ENCODE measurements around the gene KRTAP4-8. TPM values are rescaled to one million over a fixed set of nuclear protein-coding genes. Genes with fewer than 3 reads are reported as not detected.

KRTAP4-8 gene
- total RNA-seq, 1 donor from 2014 or later: not detected

DNA sequence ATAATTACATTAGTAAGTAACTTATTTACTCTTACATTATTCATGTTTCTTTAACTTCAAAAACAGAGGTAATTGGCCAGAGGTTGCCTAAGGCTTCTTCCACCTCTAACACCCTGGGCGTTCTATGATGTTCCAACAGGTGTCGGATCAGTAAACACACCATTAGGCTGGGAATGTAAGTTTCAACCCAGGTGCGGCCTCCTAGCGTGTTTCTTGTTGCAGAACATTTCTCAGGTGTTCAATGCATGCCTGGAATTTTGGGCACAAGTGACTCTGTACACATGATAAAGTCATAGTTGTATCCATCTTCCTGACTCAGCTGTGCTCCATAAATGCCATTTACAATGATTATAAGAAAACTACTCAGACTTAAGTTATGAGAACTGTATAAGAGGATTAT, 43.9 kb downstream of the KRTAP4-8 start:
- Mint-ChIP-seq H3K4me1 (ENCODE audit: low read depth) (no peaks in the 10 kb centered on the region), H3K27ac (no peak overlapping the region), H3K36me3 (ENCODE audit: low read depth) (no peaks in the 10 kb centered on the region), H3K27me3 (ENCODE audit: insufficient read depth) (peaks cover 10% of the 10 kb centered on the region), H3K9me3 (peaks cover 6% of the 10 kb centered on the region), H3K4me3 (no peak overlapping the region)
- no peak for DNase-seq (ENCODE audit: low spot score)
- intact Hi-C loops (cut with micrococcal nuclease): no loop called here

DNA sequence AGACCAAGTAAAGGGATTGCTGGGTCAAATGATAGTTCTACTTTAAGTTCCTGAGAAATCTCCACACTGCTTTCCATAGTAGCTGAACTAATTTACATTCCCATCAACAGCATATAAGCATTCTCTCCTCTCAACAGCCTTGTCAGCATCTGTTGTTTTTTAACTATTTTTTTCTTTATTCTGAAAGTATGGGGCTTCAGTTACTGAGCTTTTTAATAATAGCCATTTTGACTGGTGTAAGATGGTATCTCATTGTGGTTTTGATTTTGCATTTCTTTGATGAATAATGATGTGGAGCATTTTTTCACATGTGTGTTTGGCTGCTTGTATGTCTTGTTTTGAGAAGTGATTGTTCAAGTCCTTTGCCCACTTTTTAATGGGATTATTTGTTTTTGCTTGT, 45.4 kb downstream of the KRTAP4-8 start:
- no peak for DNase-seq (ENCODE audit: low spot score)
- Mint-ChIP-seq H3K27ac (no peak overlapping the region), H3K36me3 (ENCODE audit: low read depth) (no peaks in the 10 kb centered on the region), H3K27me3 (ENCODE audit: insufficient read depth) (peaks cover 8% of the 10 kb centered on the region), H3K4me1 (ENCODE audit: low read depth) (no peaks in the 10 kb centered on the region), H3K9me3 (peaks cover 4% of the 10 kb centered on the region), H3K4me3 (no peak overlapping the region)
- intact Hi-C loops (cut with micrococcal nuclease): no loop called here

DNA sequence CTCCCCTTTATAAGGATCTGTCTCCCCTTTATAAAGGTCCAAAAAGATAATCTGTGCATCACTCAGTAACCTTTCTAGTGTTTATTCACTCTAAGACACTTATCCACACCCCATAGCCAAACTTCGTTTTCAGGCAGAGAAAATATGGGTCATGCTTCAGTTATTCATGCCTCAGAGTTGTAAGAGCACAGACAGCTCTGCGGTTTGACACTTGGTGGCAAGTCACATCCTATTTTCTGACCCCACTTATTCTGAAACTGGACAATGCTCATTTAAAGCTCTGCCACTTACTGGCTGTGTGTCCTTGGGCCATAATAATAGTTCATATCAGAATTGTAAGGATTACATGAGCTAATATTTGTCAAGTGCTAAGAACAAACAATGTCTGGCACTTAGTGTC, 48.8 kb downstream of the KRTAP4-8 start:
- H3K4me3 Mint-ChIP-seq: no peak overlapping the region
- peaks cover 1% of the 10 kb centered on the region for H3K9me3 Mint-ChIP-seq

DNA sequence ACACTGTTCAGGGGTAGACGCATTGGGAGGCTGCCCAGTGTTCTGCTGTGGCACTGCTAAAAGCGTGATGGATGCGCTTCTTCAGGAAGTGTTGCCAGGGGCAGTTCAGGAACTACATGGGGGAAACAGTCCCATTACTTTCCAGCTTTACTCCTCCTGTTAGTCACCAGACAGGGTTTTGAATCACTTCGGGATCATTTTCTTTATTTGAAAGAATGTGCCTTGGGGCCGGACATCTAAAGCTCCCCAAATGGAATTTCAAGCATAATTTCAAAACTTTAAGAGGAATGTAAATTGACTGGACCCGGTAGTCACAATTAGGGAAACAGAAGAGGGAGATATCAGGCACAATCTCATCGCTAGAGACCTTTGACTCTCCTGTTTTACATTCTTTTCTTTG, 49.5 kb downstream of the KRTAP4-8 start:
- intact Hi-C loops (cut with micrococcal nuclease): no loop called here
- no peak overlapping the region for H3K4me3 Mint-ChIP-seq
- no peaks in the 10 kb centered on the region for H3K36me3 Mint-ChIP-seq (ENCODE audit: low read depth)
- no peaks in the 10 kb centered on the region for H3K4me1 Mint-ChIP-seq (ENCODE audit: low read depth)
- no peak for DNase-seq (ENCODE audit: low spot score)
- H3K27ac Mint-ChIP-seq: no peak overlapping the region
- peaks cover 8% of the 10 kb centered on the region for H3K9me3 Mint-ChIP-seq
- H3K27me3 Mint-ChIP-seq (ENCODE audit: insufficient read depth): peaks cover 7% of the 10 kb centered on the region

More for the DNA sequence above, 48.8 kb downstream of the KRTAP4-8 start:
- Mint-ChIP-seq H3K27me3 (ENCODE audit: insufficient read depth) (peaks cover 6% of the 10 kb centered on the region), H3K4me1 (ENCODE audit: low read depth) (no peaks in the 10 kb centered on the region), H3K27ac (no peak overlapping the region), H3K36me3 (ENCODE audit: low read depth) (no peaks in the 10 kb centered on the region)
- intact Hi-C loops (cut with micrococcal nuclease): no loop called here
- DNase-seq (ENCODE audit: low spot score): no peak

Other genes with a start within 250 kb of the KRTAP4-8 start
- gene KRT12, start 230.9 kb downstream of the KRTAP4-8 start, total RNA-seq: not detected in 2 replicates
- gene KRT20, start 212.9 kb downstream of the KRTAP4-8 start, total RNA-seq: not detected in 2 replicates
- not detected in 2 replicates for gene KRT23, start 160.5 kb downstream of the KRTAP4-8 start, total RNA-seq
- gene KRT39, start 131.2 kb downstream of the KRTAP4-8 start, total RNA-seq: not detected in 2 replicates
- gene KRT40, start 113.8 kb downstream of the KRTAP4-8 start, total RNA-seq: not detected in 2 replicates
- gene KRTAP3-3, start 104.0 kb downstream of the KRTAP4-8 start, total RNA-seq: not detected in 2 replicates
- gene KRTAP3-2, start 98.2 kb downstream of the KRTAP4-8 start, total RNA-seq: not detected in 2 replicates
- not detected in 2 replicates for gene KRTAP3-1, start 89.0 kb downstream of the KRTAP4-8 start, total RNA-seq
- not detected in 2 replicates for gene KRTAP1-5, start 70.9 kb downstream of the KRTAP4-8 start, total RNA-seq
- not detected in 2 replicates for gene KRTAP1-4, start 67.9 kb downstream of the KRTAP4-8 start, total RNA-seq
- gene KRTAP1-3, start 63.3 kb downstream of the KRTAP4-8 start, total RNA-seq: not detected in 2 replicates
- gene KRTAP1-1, start 56.7 kb downstream of the KRTAP4-8 start, total RNA-seq: not detected in 2 replicates
- gene KRTAP2-1, start 50.8 kb downstream of the KRTAP4-8 start, total RNA-seq: not detected in 2 replicates
- gene KRTAP2-2, start 42.9 kb downstream of the KRTAP4-8 start, total RNA-seq: not detected in 2 replicates
- not detected in 2 replicates for gene KRTAP2-3, start 38.0 kb downstream of the KRTAP4-8 start, total RNA-seq
- not detected in 2 replicates for gene KRTAP2-4, start 32.3 kb downstream of the KRTAP4-8 start, total RNA-seq
- gene KRTAP4-7, start 14.0 kb downstream of the KRTAP4-8 start, total RNA-seq: not detected in 2 replicates
- gene KRTAP4-16, start 4.1 kb upstream of the KRTAP4-8 start, total RNA-seq: not detected in 2 replicates
- gene KRTAP4-9, start 7.2 kb upstream of the KRTAP4-8 start, total RNA-seq: not detected in 2 replicates
- gene KRTAP4-11, start 20.2 kb upstream of the KRTAP4-8 start, total RNA-seq: not detected in 2 replicates
- not detected in 2 replicates for gene KRTAP4-12, start 26.0 kb upstream of the KRTAP4-8 start, total RNA-seq
- gene KRTAP4-6, start 42.4 kb upstream of the KRTAP4-8 start, total RNA-seq: not detected in 2 replicates
- gene KRTAP4-5, start 51.7 kb upstream of the KRTAP4-8 start, total RNA-seq: not detected in 2 replicates
- not detected in 2 replicates for gene KRTAP4-4, start 62.6 kb upstream of the KRTAP4-8 start, total RNA-seq
- gene KRTAP4-3, start 70.1 kb upstream of the KRTAP4-8 start, total RNA-seq: not detected in 2 replicates
- gene KRTAP4-2, start 80.1 kb upstream of the KRTAP4-8 start, total RNA-seq: not detected in 2 replicates
- not detected in 2 replicates for gene KRTAP4-1, start 86.8 kb upstream of the KRTAP4-8 start, total RNA-seq
- gene KRTAP9-1, start 91.7 kb upstream of the KRTAP4-8 start, total RNA-seq: not detected in 2 replicates
- not detected in 2 replicates for gene KRTAP9-2, start 128.5 kb upstream of the KRTAP4-8 start, total RNA-seq
- gene KRTAP9-3, start 134.3 kb upstream of the KRTAP4-8 start, total RNA-seq: not detected in 2 replicates
- gene KRTAP9-8, start 139.9 kb upstream of the KRTAP4-8 start, total RNA-seq: not detected in 2 replicates
- gene KRTAP9-4, start 151.5 kb upstream of the KRTAP4-8 start, total RNA-seq: not detected in 2 replicates
- gene KRTAP9-9, start 157.2 kb upstream of the KRTAP4-8 start, total RNA-seq: not detected in 2 replicates
- gene KRTAP9-6, start 167.2 kb upstream of the KRTAP4-8 start, total RNA-seq: not detected in 2 replicates
- gene KRTAP9-7, start 177.6 kb upstream of the KRTAP4-8 start, total RNA-seq: not detected in 2 replicates
- gene KRTAP29-1, start 204.7 kb upstream of the KRTAP4-8 start, total RNA-seq: not detected in 2 replicates
- not detected in 2 replicates for gene KRTAP16-1, start 211.2 kb upstream of the KRTAP4-8 start, total RNA-seq
- not detected in 2 replicates for gene KRTAP17-1, start 217.6 kb upstream of the KRTAP4-8 start, total RNA-seq

Data from activated T-helper 1 cell treated with anti-CD3 and anti-CD28 coated beads, Interleukin-12 subunit alpha, Interleukin-12 subunit beta, Interleukin-2, Interleukin-4 antibody, amounts not matched to agents 30 ng/mL and 10 ng/mL and 1 ng/mL, durations not matched to agents 14 hours and 24 hours and 36 hours (primary cell).